Mammary epithelial cell (primary cell): ENCODE results near the gene COMMD1.
"Not testable (repeated sequence)": the region's sequence is repeated elsewhere in the genome, so short reads cannot be mapped to it uniquely, and the experiment has no call there.

Source experiments
- CTCF ChIP-seq, 2 donors: IDR thresholded peaks in 1 of 2; conservative IDR thresholded peaks in 1 of 2; 2 replicates each; pipeline ENCODE4 v1.5.1; 2011 to 2012; ENCODE audit warnings: inconsistent platforms in 2 of 2, low read length in 2 of 2, mild to moderate bottlenecking in 2 of 2, control low read depth in 1 of 2, low read depth in 1 of 2; ENCODE audit not compliant: insufficient read depth in 1 of 2; ENCODE audit errors: extremely low read depth in 1 of 2
- EZH2 ChIP-seq: IDR thresholded peaks from 2 replicates; pipeline ENCODE4 v1.6.1; 2012; ENCODE audit warnings: low read length, inconsistent platforms, borderline replicate concordance

DNA sequence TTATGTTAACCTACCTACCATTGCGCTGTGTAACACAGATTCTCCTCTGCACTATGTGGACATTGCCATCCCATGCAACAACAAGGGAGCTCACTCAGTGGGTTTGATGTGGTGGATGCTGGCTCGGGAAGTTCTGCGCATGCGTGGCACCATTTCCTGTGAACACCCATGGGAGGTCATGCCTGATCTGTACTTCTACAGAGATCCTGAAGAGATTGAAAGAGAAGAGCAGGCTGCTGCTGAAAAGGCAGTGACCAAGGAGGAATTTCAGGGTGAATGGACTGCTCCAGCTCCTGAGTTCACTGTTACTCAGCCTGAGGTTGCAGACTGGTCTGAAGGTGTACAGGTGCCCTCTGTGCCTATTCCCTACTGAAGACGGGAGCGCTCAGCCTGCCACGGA lies 241.3 kb downstream of the COMMD1 start:
- not testable (repeated sequence) for TF ChIP-seq CTCF (conservative IDR thresholded peaks at IDR 0.05 in 1 of 2, IDR thresholded peaks at IDR 0.05 in 1 of 2; ENCODE audit: extremely low read depth in 1 of 2, insufficient read depth in 1 of 2, low read depth in 1 of 2, low read length in 2 of 2); EZH2
